Fibroblast of upper back skin (primary cell): ENCODE measurements around the gene PCDH10.

ENCODE experiments used
- DNase-seq: peaks from one replicate; pipeline ENCODE4 v3.0.0-alpha.2; 2013

The PCDH10 gene, protein sequence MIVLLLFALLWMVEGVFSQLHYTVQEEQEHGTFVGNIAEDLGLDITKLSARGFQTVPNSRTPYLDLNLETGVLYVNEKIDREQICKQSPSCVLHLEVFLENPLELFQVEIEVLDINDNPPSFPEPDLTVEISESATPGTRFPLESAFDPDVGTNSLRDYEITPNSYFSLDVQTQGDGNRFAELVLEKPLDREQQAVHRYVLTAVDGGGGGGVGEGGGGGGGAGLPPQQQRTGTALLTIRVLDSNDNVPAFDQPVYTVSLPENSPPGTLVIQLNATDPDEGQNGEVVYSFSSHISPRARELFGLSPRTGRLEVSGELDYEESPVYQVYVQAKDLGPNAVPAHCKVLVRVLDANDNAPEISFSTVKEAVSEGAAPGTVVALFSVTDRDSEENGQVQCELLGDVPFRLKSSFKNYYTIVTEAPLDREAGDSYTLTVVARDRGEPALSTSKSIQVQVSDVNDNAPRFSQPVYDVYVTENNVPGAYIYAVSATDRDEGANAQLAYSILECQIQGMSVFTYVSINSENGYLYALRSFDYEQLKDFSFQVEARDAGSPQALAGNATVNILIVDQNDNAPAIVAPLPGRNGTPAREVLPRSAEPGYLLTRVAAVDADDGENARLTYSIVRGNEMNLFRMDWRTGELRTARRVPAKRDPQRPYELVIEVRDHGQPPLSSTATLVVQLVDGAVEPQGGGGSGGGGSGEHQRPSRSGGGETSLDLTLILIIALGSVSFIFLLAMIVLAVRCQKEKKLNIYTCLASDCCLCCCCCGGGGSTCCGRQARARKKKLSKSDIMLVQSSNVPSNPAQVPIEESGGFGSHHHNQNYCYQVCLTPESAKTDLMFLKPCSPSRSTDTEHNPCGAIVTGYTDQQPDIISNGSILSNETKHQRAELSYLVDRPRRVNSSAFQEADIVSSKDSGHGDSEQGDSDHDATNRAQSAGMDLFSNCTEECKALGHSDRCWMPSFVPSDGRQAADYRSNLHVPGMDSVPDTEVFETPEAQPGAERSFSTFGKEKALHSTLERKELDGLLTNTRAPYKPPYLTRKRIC

DNA sequence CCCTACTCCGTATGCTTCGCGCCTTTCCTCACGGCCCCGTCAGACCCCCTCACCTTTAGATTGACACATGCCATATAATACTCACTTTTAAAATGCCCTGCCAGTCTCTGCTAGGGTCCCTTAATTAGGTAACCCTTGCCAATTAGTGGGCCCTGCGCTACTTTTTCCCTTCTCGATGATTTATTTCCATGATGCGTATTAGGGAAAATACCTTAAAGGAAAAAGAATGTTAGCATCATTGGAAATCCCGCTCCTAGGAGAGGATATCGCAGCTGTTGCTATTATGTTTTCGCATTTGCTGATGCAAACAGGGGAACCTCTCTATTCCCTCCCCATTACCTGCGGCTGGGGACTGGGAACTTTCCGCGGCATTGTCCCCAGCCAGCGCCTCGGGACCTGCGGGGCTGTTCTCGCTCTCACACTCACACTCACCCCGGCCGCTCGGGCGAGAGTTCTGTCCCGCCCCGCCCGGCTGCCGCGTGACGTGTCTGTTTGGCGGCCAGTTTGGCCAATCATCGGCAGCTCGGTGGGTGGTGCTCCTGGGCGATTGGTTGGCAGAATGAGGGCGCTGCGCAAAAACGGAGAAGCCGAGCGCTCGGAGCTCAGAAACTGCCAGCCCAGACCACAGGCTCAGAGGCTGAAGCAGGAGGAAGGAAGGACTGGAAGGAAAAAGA lies at the start of gene PCDH10:
Gene PCDH10, plus strand, starts transcription at position 605 of the 674 bp plus-strand sequence. CDS start 847 bp downstream, outside the sequence.
- peak; percentile 95 for DNase-seq

DNA sequence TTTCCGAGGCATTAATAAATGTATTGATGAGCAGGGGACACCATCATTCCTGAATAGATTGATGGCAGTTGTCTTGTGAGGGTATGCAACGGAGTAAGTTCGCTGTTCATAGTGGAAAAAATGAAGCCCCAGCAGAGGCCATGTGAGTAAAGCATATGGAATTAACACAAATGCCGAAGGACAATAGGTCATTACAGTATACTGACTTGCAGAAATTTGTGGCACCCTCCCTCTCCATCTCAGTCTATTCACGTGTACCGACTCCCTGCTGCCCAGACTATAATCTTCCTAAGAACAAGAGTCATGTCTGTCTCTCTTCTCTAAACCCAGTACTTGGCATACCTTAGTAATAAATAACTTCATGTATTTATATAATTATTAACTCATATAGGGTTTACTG lies 47.1 kb upstream of the PCDH10 start:
- no peak for DNase-seq

GRCh38 chr4:133102612-133103409 lies 46.3 kb upstream of the PCDH10 start:
- DNase-seq: no peak

- DNase-seq: no peak
Measured at GRCh38 chr4:133112641-133113040, 36.5 kb upstream of the PCDH10 start.

- no peak for DNase-seq
Measured at GRCh38 chr4:133124746-133125145, 24.3 kb upstream of the PCDH10 start.

DNA sequence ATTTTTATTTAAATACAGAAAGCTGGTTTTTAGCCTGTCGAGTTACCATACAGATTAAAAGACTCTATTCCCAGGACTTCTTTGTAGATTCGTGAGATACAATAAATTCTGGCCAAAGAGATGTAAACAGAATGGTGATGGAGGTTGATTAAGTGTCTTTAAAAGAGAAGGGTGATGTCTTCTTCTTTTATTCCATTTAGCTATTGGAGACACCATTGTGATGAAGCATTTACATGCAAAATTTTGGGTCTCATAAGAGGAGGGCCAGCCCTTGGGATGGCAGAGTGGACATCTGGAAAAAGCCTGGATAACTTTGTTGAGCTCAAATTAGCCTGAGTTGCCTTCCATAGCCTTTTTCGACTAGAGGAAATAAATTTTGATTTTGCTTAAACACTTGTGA lies 21.6 kb upstream of the PCDH10 start:
- DNase-seq: no peak

- peak; percentile 38 for DNase-seq
Measured at GRCh38 chr4:133129237-133129636, 19.9 kb upstream of the PCDH10 start.

- DNase-seq: peak; percentile 70
Measured at GRCh38 chr4:133130171-133130570, 18.9 kb upstream of the PCDH10 start.

DNA sequence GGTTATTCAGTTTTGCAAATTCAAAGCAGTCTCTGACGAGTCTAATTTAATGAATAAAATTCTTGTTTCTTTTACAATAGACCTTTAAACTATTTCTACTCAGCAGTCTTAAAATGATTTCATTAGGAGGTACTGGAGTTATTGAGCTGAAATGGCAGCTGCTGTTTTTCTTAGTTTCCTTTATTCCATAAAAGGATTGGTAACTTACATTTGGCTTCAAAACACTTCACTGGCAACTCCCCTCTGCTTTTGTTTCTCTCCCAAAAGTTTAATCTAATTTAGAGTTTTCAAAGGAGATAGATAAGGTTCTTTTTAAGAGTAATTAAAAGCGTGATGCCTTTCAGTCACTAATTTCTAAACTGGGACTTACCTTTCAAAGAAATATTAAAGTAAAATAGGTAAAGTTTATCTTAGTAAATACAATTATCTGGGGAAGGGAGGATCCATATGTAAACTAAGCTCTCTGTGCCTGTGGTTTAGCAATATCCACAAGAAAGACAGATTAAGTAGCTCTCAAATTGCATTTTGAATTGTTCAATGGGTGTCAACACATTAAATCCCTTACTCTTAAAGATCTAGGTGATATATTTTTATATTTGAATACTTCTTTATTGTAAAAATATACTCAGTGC lies 17.1 kb upstream of the PCDH10 start:
- DNase-seq: no peak

GRCh38 chr4:133136833-133137232 lies 12.3 kb upstream of the PCDH10 start:
- no peak for DNase-seq

GRCh38 chr4:133137571-133137970 lies 11.5 kb upstream of the PCDH10 start:
- no peak for DNase-seq

GRCh38 chr4:133143775-133144430 lies 5.2 kb upstream of the PCDH10 start:
- no peak for DNase-seq

DNA sequence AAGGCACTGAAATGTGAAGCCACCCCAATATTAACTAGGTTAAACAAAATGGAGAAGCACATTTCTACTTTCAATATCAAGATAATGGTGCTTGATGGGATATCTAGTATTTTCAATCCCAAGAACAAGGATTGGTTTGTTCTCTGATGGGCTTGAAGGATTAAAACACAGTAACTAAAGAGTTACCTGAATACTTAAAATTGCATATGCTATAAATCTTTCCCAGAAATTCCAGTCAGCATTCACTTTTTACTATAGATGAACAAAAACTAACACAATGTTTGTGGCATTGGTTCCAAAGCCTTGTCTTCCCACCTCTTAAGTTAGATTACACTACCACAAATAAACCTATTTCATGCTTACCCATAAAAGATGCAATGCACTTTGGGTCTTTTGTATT lies 3.9 kb upstream of the PCDH10 start:
- no peak for DNase-seq

- DNase-seq: no peak
Measured at GRCh38 chr4:133145758-133146573, 3.1 kb upstream of the PCDH10 start.

DNA sequence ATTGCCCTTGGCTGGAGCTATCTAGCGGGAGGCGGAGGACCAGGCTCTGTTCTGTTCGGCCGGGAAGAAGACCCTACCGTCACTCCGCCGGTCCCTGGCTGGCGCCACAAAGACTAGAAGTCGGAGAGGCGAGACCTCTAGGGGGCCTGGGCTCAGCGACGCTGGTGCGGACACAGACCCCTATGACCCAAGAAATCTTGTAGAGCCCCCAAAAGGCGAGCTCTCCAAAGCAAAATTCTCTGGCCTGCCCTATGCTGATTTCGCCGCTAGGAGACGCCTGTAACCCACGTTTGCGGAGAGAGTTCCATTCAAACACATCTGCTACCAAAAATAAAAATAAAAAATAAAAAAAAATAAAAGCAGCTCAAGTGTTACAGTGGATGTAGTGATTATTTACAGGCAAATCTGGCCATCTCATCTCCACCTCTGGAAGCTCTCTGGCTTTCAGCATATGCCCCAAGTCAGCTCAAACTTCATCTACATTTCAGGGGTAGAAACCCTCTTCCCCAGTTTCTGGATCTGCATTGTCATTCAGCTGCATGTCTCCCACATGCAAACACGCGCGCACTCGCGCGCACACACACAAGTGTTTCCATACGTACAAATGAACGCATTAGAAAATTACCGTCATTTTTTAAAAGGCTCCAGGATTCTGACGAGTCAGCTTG lies 2.4 kb upstream of the PCDH10 start:
- peak; percentile 52 for DNase-seq

- no peak for DNase-seq
Measured at GRCh38 chr4:133147286-133147821, 1.7 kb upstream of the PCDH10 start.

DNA sequence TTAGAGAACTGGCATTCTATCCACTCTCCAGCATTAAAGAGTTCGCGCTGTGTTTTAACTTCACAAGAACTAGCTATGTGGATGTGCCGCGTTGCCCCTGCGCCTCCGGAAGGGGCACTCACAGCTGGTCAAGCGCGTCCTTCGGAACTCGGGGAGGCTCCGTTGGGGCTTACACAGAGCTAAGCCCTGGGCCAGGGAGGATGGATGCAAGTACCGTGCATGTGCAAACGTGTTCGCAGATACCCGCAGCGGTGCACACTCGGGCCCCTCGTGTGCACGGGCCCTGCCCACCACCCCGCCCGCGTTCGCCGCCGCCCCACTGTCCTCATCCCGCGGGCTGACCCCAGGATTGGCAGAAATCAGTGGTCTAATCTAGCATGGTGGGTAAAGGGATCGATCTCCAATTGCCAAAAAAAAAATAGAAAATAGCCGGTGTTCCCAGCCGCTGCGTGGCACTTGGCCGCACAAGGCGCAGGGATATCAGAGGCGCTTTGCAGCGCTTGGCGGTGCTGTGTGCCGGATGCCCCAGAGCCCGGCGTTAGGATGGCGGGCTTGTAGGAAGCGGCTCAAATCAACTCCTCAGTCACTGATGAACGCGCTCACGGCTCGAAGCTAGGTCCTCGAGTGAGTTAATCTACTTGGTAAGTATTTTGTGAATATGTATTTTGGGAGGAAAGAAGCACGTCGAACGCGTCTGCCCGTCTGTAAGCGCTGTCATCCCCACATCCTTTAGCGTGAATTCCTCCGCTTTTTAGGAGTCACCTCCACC lies 989 bp upstream of the PCDH10 start:
- DNase-seq: peak; percentile 50

- DNase-seq: no peak
Measured at GRCh38 chr4:133149364-133149695, 236 bp downstream of the PCDH10 start.
